Caki2 (cell line): ENCODE results near the gene TTC39C. TPM values are rescaled to one million over a fixed set of nuclear protein-coding genes. Genes with fewer than 3 reads are reported as not detected.
"Not testable (repeated sequence)": the region's sequence is repeated elsewhere in the genome, so short reads cannot be mapped to it uniquely, and the experiment has no call there.

ENCODE experiments used
- DNase-seq: peaks from one replicate; pipeline ENCODE4 v3.0.0-alpha.2; 2015; ENCODE audit warnings: low read depth
- in situ Hi-C: cut with HindIII; loops from 2 replicates; pipeline ENCODE4 v1.10.0; 2016; ENCODE audit warnings: low sequenced_read_pairs, low pct_unique_long_range_greater_than_20kb, mixed read lengths
- total RNA-seq: library from RNA; depleted of rRNA; stranded (reverse); fragments of >200 nt; shearing (Covaris generic); gene quantifications from 2 replicates; pipeline ENCODE4 v1.2.3, GENCODE V29; 2014; ENCODE audit warnings: low replicate concordance; rRNA removed

TTC39C gene
- total RNA-seq, 1 experiment from 2014 or later = 9.8 TPM

DNA sequence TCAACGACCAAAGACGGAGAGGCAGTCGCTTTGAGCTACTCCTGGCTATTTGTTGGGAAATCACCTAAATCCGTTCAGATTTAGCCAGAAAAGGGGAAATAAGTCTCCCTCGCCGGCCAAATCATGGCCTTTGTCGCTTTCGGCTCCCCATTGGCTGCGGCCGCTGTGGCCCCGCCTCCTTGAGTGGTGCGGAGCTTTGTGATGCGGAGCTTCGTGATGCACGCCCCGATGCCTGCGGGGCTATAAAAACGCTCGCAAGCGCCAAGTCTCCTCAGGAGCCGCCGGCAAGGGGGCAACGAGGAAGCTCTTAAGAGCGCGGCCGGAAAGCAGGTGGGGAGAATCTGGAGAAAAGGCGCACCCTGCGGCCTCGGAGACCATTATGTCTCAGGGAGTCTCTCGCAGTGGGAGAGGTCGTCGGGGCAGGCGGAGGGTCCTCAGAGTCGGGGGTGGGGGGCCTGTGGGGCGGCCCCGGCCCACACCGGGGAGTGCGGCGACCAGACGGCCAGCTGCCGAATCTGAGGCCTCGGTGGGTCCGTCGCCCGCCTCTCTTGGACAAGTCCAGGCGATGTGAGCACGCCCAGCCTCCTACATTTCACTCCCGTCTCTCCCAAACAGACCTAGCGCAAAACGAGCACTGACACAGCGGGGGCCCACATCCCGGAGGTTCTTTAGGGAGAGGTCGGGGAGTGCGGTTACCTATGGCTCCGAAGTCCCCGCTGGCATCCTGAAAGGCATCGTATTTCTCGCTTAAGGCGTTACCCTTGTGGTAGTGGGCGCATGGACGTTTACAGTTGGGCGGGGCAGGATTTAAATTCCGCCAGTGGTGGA is 124.4 kb downstream of the TTC39C start, which contains the start of gene CABYR:
CABYR (plus strand) TSS at position 274 of the 828 bp plus-strand sequence. CDS start 4,053 bp downstream, outside the sequence.
- in situ Hi-C loops = no loop called here
- DNase-seq = peak; percentile 80

DNA sequence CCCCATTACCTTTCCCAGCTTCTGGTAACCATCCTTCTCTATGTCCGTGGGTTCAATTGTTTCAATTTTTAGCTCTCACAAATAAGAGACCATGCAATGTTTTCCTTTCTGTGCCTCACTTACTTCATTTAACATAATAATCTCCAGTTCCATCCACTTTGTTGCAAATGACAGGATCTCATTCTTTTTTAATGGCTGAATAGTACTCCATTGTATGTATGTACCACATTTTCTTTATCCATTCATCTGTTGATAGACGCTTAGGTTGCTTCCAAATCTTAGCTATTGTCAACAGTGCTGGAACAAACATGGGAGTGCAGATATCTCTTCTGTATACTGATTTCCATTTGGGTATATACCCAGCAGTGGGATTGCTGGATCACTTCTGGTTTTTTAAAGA is 126.1 kb downstream of the TTC39C start:
- DNase-seq = no peak
- in situ Hi-C loops = no loop called here

DNA sequence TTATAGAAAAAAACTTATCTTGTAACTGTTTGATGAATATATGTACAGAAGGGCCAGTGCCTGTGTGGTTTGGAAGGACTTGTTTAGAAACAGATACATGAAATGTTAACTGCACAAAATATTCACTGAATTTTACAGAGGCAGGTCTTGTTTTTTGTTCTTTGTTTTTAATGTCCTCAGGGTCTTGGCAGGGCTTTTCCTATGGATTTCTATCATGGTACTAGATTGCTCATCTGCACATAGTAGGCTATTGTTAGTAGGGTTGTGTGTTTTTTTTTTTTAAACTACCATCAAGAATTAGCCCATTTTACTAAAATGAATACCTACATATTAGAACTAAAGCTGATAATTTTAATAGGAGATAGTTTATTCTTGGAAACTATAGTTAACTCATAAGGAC is 127.8 kb downstream of the TTC39C start:
- in situ Hi-C loops = no loop called here
- DNase-seq = no peak

DNA sequence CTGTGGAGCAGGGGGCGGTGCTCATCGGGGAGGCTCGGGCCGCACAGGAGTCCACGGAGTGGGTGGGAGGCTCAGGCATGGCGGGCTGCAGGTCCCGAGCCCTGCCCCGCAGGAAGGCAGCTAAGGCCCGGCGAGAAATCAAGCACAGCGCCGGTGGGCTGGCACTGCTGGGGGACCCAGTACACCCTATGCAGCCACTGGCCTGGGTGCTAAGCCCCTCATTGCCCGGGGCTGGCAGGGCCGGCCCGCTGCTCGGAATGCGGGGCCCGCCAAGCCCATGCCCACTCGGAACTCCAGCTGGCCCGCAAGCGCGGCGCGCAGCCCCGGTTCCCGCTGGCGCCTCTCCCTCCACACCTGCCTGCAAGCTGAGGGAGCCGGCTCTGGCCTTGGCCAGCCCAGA is 135.0 kb downstream of the TTC39C start:
- DNase-seq, in situ Hi-C loops: not testable (repeated sequence)

DNA sequence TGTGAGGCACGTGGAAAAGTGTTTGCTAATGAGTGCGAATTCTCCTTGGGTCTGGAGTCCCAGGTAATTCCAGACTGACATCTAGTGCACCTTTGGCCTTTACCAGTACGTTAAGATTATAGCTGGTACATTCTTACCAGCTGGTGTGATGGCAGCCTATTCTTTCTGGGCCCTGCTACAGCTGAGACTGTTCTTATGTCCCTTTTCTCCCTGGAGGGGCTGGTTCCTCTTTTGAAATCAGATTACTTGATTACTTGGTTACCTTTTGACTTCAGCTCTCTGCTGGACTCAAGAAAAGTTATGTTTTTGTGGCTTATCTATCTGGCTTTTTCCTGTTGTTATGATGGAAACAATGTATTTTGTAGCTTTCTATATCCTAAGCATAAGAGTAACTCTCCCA is 138.8 kb downstream of the TTC39C start:
- in situ Hi-C loops = no loop called here

DNA sequence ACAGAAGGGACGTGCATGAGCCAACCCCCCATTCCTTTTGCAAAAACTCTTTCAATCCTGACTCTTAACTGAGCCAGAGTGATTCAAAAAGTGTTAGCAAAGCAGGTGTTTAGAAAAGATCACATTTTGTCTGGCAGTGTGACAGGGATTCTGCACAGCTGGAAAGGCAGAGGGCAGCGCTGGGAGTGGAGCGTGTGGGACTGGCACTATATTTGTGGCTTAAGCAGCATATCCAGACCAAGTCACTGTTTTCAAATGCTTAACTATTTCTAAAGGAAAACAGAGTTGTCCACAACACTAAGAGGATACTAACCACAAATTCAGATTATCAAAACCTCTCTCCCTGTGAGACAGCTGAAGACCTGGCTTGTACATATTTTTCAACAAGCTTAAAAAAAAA is 143.3 kb downstream of the TTC39C start:
- in situ Hi-C loops = no loop called here
- no peak for DNase-seq

More for the DNA sequence above, 138.8 kb downstream of the TTC39C start:
- no peak for DNase-seq

DNA sequence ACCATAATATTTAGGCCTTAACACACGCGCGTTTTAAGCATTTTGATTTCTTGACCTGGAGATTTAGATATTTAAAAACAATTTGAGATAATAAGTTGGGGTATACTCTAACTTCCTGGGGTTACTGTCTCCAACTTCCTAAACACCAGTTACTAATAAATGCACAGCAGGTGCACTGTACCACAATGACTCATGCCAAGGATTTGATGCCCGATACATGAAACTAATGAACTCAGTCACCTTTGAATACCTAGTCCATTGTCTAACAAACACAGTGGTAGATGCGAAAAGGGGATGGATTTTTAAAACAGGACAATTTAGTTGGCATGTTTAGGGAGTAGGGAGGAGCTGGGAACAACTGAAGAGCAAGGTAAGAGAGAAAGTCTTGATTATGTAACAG is 145.5 kb downstream of the TTC39C start:
- DNase-seq = no peak
- in situ Hi-C loops = no loop called here

DNA sequence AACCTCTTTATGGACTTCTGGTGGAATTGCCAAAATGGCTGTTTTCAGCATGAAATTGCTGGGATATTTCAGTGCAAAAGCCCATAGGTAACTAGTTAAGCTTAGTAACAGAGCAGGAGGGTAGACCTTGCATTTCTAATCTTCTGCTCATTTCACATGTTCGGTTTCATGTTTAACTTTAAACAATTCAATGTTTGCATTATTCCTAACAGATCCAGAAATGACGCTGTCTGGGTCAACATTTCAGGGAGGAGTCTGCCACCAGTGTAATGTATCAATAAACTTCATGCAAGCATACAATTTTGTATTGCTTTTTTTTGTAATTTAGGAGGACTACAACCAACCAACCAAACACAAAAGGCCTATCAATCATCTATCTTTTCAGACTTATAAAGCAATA is 146.8 kb downstream of the TTC39C start:
- no peak for DNase-seq

DNA sequence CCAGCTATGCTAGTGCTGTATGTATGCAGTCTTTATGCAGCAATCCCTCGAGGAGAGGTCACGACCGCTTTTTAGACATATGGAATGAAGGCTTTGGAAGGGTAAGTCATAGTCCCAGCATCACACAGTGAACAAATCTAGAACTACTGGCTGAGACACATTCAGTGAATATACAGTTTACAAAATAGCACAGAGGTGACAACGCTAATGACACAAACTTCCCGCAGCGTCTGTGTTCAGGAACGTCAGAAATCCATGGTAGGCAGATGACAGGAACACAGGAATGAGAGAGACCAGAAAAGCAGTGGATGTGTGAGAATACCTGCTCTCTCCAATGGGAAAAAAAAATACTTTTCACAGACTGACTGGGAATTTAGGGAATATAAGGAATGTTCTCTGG is 153.9 kb downstream of the TTC39C start:
- DNase-seq = no peak
- in situ Hi-C loops = no loop called here

More for the DNA sequence above, 146.8 kb downstream of the TTC39C start:
- in situ Hi-C loops = no loop called here

DNA sequence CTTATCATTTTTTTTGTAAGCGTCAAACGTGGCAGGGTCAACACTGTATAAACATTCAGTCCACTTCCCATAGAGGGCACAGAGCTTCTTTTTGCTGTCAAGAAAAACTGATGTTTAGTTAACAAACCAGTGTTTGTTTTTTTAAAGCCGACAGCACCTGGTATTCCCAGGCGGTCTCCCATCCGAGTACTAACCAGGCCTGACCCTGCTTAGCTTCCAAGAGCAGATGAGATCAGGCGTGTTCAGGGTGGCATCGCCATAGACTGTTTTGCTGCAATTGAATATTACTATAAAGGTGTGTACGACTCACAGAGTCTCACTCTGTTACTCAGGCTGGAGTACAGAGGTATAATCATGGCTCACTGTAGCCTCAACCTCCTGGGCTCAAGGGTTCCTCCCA is 155.8 kb downstream of the TTC39C start:
- in situ Hi-C loops = no loop called here
- DNase-seq = no peak

DNA sequence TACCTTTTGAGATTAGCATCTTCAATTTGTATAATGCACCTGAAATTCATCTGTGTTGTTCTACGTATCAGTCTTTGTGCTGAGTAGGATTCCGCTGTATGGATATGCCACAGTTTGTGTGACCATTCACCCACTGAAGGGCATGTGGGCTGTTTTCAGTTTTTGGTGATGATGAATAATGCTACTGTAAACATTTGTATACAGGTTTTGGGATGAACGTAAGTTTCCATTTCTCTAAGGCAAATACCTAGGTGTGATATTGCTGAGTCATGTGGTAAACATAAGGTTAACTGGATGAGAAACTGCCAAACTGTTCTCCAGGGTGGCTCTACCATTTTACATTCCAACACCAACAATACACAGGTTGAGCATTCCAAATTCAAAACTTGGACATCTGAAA is 159.4 kb downstream of the TTC39C start:
- in situ Hi-C loops = no loop called here
- DNase-seq = no peak

DNA sequence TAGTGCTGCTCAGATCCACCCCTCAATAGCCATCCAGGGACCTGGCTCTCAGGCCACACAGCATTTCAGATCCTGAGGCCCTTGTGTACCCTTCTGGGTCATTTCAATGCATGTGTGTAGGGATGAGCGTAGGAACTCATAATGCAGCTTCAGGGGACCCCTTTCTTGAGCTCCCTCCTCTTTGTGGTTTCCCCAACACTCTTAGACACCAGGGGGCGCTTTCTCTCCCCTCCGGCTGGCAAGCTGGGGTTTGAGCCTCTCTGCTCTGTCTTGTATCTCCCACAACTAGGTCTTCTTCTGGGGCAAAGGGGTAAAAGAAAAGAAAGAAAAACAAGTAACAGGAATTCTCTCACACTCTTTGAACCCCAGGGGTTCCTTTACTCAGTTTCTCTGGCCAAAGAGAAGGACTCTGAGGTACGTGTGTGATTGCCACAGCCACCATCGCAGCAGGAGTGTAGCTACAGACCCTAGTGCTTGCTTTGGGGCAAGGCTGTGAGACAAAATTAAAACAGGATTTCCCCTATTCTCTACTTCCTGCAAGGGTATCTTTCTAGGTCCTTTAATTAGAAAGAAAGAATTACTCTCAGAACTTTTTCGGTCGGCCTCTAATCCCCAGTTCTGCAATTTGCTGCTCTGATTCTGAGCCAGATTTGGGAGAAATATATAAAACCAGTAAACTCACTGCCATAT is 162.3 kb downstream of the TTC39C start:
- in situ Hi-C loops = no loop called here
- peak; percentile 20 for DNase-seq

DNA sequence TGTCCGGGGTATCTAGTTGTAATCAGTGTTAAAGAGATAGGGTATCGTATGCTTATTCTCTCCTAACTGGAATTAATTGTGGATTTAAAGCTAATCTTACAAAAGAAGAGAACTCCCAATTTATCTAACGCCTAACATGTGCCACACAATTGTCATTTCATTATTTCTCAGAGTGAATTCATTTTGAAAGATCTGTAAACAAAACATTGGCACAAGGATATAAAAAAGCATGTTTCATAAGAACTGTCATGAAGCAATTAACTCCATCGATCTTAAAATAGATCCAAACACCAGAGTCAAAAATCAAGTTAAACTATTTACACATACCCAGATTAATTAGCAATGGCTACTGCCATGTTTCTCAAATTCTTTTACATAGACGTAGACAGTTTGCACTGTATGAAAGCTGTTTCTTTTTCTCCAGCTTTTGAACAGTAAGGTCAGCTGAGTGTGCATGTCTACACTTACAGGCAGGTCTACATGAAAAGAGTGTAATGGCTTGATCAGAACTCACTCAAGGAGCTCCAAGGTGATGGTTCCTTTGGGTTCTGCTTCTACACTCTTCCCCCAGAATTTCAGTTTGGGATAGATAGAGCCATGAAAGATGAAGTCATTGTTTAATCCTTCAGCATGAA is 163.1 kb downstream of the TTC39C start:
- in situ Hi-C loops = no loop called here
- DNase-seq = no peak

DNA sequence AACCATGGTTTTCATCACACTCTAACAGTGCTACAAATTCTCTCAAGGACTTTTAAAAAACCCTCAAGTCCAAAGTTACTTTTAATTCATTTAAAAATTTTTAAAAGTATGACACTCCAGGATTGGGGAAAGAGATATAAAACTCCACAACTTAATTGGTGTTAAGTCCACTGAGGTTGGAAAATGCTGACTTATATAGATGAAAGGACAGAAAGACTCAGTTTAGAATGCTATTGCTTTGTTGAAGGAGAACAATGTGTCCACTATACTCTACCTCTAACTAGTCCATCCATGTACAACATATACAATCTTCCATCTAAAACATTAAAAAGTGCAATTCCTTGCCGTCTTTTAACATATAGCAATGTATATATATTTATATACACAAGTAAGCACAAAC is 165.5 kb downstream of the TTC39C start:
- DNase-seq = no peak
- in situ Hi-C loops = no loop called here

DNA sequence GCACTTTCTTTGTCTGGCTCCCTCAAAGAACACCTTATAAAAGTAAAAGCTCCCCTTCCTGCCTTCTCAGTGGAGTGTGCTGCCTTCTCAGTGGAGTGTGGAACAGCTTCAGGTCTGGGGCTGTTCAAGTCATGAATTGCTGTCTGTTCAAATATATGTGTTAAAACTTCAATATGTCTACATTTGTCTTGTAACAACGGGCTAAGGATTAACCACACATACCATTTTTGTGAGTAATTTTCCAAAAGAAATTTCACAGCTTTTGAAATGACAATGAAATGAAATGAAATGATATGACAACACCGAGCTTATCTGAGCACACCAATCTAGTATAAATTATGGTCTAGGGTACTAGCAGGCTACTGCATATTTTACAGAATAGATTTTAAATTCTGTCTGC is 167.3 kb downstream of the TTC39C start:
- in situ Hi-C loops = no loop called here
- no peak for DNase-seq

Other genes with a start within 250 kb of the TTC39C start
- gene CABYR, start 124.3 kb downstream of the TTC39C start, total RNA-seq = 12.3 and 39.6 TPM in 2 replicates